ENCODE results near the gene NBPF19. TPM values are rescaled to one million over a fixed set of nuclear protein-coding genes. Genes with fewer than 3 reads are reported as not detected.

Gene NBPF19, protein sequence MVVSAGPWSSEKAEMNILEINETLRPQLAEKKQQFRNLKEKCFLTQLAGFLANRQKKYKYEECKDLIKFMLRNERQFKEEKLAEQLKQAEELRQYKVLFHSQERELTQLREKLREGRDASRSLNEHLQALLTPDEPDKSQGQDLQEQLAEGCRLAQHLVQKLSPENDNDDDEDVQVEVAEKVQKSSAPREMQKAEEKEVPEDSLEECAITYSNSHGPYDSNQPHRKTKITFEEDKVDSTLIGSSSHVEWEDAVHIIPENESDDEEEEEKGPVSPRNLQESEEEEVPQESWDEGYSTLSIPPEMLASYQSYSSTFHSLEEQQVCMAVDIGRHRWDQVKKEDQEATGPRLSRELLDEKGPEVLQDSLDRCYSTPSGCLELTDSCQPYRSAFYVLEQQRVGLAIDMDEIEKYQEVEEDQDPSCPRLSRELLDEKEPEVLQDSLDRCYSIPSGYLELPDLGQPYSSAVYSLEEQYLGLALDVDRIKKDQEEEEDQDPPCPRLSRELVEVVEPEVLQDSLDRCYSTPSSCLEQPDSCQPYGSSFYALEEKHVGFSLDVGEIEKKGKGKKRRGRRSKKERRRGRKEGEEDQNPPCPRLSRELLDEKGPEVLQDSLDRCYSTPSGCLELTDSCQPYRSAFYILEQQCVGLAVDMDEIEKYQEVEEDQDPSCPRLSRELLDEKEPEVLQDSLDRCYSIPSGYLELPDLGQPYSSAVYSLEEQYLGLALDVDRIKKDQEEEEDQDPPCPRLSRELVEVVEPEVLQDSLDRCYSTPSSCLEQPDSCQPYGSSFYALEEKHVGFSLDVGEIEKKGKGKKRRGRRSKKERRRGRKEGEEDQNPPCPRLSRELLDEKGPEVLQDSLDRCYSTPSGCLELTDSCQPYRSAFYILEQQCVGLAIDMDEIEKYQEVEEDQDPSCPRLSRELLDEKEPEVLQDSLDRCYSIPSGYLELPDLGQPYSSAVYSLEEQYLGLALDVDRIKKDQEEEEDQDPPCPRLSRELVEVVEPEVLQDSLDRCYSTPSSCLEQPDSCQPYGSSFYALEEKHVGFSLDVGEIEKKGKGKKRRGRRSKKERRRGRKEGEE (N-terminal part only)
- total RNA-seq, result 13.1 and 23.6 TPM in 2 replicates

GRCh38 chr1:149474745-149475144 is at the start of gene NBPF19:
Gene NBPF19 (plus strand): TSS chr1:149475045. CDS start chr1:149475933, 888 bp downstream.

Other genes with a start within 250 kb of the NBPF19 start
- not detected in 2 replicates for gene PPIAL4C, start 108.8 kb downstream of the NBPF19 start, total RNA-seq